NCI-H2227 treated with DMSO at 0.1 percent for 48 hours (cell line): ENCODE data around the gene PARP15.
"Not testable (repeated sequence)": the region's sequence is repeated elsewhere in the genome, so short reads cannot be mapped to it uniquely, and the experiment has no call there.

Experiments
- DNase-seq: peaks from one replicate; lab custom pipeline; 2025; lab: John Stamatoyannopoulos, UW

The PARP15 gene

DNA sequence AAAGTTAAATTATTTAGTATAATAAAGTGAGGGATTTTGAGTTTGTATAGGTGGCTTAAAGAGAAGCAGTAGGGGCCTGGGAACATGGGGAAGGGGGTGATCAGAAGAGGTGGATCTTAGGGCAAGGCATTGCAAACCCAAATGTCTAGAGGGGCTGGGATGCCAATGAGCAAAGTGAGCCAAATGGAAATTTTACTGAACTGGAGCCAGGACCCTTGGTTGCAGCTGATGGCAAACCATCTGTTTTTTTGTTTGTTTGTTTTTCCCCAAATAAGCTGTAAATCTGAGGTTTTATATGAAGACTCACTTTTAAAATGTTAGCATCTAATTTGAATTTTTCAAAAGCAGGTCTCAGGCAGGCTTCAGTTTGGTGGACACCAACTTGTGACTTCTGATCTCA, 88.4 kb downstream of the PARP15 start:
- no peak for DNase-seq

DNA sequence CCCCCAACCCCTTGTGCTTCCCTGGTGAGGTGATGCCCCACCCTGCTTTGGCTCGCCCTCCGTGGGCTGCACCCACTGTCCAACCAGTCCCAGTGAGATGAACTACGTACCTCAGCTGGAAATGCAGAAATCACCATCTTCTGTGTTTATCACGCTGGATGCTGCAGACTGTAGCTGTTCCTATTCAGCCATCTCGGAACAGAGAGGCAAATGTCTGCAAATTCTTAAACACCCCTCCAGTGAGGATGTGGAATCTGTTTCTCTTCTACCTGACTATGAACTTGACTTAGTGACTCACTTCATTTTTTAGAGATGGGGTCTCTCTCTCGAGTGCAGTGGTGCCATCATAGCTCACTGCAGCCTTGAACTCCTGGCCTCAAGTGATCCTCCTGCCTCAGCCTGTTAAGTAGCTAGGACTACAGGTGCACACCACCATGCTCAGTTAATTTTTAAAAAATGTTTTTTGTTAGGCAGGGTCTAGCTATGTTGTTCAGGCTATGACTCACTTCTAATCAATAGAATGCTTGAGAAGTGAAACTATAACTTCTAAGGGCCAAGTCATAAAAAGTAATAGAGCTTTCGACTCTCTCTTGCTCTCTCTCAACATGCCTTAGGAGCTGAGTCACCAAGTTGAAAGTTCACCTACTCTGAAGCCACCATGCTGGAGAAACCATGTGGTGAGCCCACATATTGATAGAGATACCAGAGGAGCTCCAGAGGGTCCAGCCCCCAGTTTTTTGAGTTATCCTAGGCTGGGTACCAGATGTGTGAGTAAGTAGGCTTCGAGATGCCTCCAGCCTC, 91.7 kb downstream of the PARP15 start:
- no peak for DNase-seq

DNA sequence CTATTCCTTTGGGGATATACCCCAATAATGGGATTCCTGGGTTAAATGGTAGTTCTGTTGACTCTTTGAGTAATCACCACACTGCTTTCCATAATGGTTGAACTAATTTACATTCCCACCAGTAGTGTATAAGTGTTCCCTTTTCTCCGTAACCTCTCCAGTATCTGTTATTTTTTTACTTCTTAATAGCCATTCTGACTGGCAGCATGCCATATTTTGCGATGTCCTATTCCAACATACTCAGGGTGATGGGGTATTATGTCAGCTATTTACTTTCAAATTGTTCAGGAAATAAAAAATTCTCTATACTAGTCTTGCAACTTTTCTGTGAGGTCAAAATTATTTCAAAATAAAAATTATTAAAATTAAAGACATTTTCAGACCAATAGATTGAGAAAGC, 94.1 kb downstream of the PARP15 start:
- peak; percentile 14 for DNase-seq

DNA sequence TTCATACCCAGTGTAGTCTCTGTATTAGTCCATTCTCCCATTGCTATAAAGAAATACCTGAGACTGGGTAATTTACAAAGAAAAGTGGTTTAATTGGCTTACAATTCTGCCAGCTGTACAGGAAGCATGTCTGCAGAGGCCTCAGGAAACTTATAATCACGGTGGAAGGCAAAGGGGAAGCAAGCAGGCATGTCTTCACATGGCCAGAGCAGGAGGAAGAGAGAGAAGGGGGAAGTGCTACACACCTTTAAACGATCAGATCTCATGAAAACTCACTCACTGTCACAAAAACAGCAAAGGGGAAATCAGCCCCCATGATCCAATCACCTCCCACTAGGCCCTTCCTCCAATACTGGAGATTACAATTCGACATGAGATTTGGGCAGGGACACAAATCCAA, 96.9 kb downstream of the PARP15 start:
- DNase-seq, result no peak

DNA sequence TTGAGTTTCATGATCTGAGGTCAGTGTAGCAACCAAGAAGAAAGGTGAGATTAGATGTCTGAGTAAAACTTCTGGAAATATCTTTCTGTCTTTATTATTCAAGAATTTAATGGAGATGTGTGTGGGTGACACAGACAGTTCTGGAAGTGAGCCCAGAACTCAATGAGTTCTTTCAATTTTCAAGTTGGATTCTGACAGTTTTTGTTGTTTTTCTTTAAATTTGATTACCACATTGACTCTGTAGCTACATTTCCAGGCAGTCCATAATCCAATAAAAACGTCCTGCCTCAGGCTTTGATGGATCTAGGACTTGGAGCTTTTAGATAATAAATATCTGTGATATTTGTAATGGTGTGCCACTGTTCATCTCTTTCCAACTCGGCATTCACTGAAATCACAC, 99.3 kb downstream of the PARP15 start:
- DNase-seq, result no peak

DNA sequence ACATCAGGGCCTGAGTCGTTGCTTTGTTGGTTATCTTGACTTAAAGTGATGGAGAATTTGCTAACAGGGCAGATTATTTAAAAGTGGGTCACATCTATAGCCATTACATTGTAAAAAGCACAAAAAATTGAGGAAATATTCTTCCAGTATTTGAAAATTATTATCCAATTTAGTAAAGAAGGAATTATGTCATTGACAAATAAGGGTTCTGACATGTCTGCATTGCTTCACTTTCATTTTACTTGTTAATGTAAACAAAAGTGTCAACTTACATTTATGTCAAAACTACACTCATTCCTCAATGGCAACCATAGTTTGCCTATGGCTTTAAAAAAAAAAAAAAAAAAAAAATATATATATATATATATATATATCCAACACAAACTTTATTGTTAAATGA, 99.8 kb downstream of the PARP15 start:
- DNase-seq, result no peak

DNA sequence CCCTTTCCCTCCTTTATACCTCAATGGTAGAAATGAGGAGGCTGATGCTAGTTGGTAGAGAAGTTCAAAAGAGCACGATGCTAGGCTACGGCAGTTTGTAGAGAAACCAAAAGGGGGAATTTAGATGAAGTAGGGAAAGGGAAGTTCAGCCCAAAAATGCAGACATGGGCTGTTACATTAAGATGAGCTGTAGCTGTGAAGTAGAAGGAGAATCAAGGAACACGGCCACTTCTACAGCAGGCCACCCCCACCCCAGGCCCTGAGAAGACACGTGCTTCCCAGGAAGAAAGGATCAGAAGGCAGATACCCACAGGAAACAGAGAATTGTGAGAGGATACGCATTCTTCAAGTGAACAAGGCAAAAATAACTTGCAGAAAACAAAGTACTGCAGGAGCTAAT, 101.1 kb downstream of the PARP15 start:
- no peak for DNase-seq

DNA sequence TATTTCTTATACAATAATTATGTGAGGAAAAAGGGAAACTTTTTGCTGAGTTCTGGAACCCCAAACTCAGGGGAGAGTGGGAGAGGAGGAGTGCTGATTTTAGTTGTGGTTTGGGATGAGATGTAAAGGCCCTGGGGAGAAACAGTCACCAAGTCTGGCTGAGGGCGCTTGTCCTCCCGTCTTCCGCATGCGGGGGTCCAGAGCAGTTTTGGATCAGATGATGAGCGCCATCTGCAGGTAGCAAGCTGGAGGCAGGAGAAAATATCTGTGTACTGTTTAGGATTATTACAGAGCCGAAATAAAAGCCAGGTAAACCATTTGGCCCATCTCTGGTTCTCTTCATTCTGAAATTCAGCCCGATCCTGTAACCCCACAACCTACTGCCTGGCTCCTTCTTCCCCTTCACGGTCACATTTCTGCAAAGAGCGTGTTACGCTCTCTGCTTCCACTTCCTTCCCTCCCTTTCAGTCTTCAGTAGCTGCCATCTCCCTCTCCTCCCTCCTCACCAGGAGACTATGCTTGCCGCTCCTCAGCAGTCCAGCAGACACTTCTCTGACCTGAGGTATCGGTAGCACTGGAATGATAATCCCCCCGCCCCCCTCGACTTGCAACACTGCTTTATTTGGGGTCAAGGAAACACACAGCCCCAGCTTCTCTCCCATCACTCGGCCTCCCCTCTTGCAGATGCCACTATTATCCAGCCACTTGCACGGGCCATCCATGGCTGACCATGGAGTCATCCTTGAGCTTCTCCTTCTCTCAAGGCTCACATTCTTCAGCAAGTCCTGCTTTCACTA, 101.8 kb downstream of the PARP15 start:
- peak; percentile 74 for DNase-seq

DNA sequence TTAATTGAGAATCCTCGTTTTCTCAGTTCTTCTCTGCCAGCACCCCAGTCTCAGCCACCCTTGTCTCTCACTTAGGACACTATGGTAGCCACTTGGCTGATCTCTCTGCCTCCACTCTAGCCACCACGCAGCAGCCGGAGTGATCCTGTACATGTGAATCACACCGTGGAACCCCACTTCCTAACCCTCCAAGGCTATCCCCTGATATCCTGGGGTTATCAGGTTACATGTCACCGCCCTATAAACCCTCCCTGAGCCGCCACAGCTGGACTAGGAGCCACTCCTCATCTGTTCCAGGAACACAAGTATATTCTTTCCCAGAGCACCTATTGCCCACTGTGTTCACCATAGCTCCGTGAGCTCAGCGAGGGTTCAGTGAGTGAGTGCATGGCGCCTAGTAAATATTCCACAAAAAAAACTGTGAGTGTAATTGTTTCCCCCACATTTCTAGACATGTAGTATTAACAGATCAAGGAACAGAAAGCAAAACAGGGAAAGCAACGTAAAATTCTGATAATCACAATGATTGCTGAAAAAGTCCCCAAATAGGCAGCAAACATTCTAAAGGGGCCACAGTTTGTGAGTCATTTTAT, 102.5 kb downstream of the PARP15 start:
- peak; percentile 25 for DNase-seq

DNA sequence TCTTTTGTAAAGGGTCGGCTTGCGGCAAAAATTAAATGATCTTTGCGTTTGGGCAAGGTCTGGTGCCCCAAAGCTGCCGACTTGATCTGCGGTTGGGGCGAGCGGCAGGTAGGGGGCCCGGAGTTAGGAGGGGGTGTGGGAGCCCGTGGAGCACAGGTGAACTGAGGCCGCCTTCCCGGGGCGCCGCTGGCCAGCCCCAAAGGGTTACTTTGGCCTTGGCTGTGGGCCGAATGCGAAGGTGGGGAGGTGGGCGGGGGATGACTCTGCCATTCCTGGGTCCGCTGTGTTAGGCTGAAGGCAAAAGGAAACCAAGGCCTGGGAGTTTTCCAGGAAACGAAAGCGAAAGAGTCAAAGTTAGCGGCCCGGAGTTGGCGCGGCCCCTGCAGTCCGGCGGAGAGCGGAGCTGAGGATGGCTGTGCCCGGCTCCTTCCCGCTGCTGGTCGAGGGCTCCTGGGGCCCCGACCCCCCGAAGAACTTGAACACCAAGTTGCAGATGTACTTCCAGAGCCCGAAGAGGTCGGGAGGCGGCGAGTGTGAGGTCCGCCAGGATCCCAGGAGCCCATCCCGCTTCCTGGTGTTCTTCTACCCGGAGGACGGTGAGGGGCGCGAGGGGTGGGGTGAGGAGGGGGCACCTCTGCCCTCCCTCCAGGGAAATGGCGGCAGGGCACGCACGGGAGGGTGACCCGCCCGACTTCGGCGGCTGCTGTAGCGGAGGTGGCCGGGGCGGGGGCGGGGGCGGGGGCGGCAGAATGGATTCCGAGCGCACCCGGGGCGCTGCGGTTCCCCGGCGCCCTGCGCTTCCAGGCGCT, 103.2 kb downstream of the PARP15 start, which contains the start of gene PARP14:
TSS of gene PARP14 (plus strand) at position 365 of the 809 bp plus-strand sequence. CDS start at position 410, 45 bp downstream.
- DNase-seq, result no peak

DNA sequence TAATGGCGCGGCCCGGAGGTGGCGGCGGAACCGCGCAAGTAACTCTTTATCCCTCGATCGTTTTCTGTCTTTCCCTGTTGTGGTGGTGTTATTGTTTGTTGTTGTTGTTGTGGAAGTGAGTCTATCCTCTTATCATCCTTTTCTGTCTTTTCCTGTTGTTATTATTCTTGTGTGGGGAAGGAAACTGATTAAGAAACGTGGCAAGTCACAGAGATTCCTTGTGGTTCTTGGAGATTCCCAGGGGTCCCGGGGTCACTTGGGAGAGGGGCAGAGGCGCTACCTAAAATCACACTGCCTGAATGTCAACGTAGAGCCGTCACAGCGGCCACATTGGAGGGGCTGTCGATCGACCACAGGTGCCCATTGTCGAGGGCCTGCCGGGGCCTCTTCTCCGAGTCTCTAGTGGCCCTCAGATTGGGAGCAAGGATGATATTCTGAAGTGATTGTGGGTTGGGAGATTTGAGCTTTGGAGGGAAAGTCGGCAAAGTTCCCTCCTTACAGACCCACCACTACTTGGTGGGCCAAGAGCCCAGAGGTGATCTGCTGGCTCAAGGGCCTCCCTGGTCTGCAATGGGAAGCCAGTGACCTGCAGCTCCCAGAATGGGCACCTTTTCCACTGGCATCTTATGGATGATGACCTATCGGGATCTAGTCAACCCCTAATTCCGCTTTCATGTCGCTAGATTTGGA, 104.0 kb downstream of the PARP15 start:
- DNase-seq, result no peak

DNA sequence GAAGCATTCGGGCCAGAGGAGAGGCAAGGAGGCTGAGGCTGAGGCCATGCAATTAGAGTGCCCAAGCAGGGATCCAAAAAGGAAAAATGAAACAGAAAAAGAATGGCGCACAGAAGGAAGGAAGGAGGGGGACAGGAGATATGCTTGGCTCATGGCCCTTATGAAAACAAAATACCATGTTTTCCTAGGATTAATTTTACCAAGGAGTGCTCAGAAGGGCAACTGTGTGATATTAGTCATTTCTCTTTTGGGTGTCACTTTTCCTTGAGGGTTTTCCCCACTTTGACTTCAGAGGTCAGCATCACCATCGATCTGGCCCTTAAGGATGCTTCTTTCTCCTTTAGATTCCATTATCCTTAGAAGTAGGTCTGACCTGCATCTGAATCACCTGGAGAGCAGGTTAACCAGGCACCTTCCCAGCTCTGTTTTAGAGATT, 104.5 kb downstream of the PARP15 start:
- no peak for DNase-seq

DNA sequence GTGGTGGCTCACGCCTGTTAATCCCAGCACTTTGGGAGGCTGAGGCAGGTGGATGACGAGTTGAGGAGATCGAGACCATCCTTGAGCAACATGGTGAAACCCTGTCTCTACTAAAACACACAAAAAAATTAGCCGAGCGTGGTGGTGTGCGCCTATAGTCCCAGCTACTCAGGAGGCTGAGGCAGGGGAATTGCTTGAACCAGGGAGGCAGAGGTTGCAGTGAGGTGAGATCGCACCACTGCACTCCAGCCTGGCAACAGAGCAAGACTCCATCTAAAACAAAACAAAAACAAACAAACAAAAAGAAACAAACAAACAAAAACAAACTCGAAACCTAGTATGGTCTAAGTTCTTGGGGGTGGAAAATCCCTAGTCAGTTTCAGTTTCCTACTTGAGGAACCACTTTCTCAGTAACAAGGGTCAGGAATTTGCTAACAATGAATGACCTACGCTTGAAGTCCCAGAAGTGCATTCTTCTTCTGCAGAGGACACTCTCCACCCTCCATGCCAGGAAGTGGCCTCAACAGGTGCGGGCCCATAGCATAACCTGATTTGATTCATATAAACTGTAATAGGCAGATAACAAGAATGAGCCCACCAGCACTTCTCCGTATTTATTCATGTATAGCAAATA, 105.4 kb downstream of the PARP15 start:
- not testable (repeated sequence) for DNase-seq

DNA sequence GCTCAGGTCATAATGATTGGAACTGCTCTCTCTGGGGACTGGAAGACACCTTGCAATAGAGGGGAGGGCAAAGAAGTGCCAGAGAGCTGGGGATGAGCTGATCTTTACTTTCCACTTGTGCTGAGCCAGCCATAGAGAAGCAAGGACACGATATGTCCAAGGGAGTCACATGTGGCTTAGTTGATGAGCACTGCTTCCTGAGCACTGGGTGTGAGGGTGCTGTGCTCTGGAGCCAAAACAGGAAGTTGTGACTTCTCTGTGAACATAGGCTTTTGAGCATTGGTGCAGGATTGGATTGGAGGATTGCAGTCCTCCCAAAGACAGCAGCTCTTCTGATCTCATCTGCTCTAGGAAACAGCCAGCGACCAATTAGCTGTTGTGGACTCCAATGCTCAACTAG, 109.8 kb downstream of the PARP15 start:
- no peak for DNase-seq
